IMR-90 (cell line): ENCODE measurements around the gene CD84. TPM values are rescaled to one million over a fixed set of nuclear protein-coding genes. Genes with fewer than 3 reads are reported as not detected.

Experiments used
- ATAC-seq: fragments of 200-7000 bp; cut with Tn5 transposase; 2 replicates; pipeline ENCODE4 v1.9.1; 2020; ENCODE audit warnings: low read depth, mild to moderate bottlenecking, moderate library complexity
- BruUV-seq: library from RNA; stranded (reverse); fragments of 400-500 nt; replicated peaks from 2 replicates; lab custom pipeline; 2021; lab: Mats Ljungman, UMichigan
- CTCF ChIA-PET: fragments of 300-600 bp; formaldehyde crosslinking; extraction: SDS; loops from one replicate; lab custom pipeline; 2021; ENCODE audit warnings: antibody characterized with exemption; lab: Yijun Ruan, JAX
- POLR2A ChIA-PET: fragments of 300-600 bp; sonication (Branson Sonifier 250); formaldehyde crosslinking; loops from one replicate; lab custom pipeline; 2022; ENCODE audit warnings: antibody characterized with exemption; ENCODE audit not compliant: unreplicated experiment; lab: Charles Lee
- DNase-seq: peaks from one replicate; pipeline ENCODE4 v3.0.0; 2013
- H2AFZ ChIP-seq: replicated peaks from 2 replicates; pipeline ENCODE3; 2013; ENCODE audit warnings: low read length, mild to moderate bottlenecking; ENCODE audit not compliant: poor library complexity
- H2AK5ac ChIP-seq: 2 replicates; pipeline ENCODE4 v1.6.1; 2013; ENCODE audit warnings: low read depth, low read length, inconsistent platforms
- H2AK9ac ChIP-seq: replicated peaks from 2 replicates; pipeline ENCODE3; 2013; ENCODE audit warnings: mild to moderate bottlenecking, low read depth, low read length, moderate library complexity; ENCODE audit not compliant: poor library complexity
- H2BK120ac ChIP-seq: 2 replicates; pipeline ENCODE4 v1.6.1; 2013; ENCODE audit warnings: low read depth, low read length, inconsistent platforms
- H2BK15ac ChIP-seq: 3 replicates; pipeline ENCODE4 v1.6.1; 2013; ENCODE audit warnings: low read depth, low read length, inconsistent platforms
- H2BK20ac ChIP-seq: 2 replicates; pipeline ENCODE4 v1.6.1; 2013; ENCODE audit warnings: low read depth, mild to moderate bottlenecking, inconsistent platforms, low read length, moderate library complexity
- H2BK5ac ChIP-seq: 2 replicates; pipeline ENCODE4 v1.6.1; 2013; ENCODE audit warnings: mild to moderate bottlenecking, low read depth, low read length, inconsistent platforms; ENCODE audit not compliant: poor library complexity, severe bottlenecking
- H3K14ac ChIP-seq: replicated peaks from 2 replicates; pipeline ENCODE4 v1.6.1; 2013; ENCODE audit warnings: low read depth, low read length, inconsistent platforms
- H3K18ac ChIP-seq: 2 replicates; pipeline ENCODE4 v1.6.1; 2013; ENCODE audit warnings: low read depth, low read length, control low read depth
- H3K23ac ChIP-seq: 2 replicates; pipeline ENCODE4 v1.6.1; 2013; ENCODE audit warnings: low read depth, low read length, inconsistent platforms
- H3K27ac ChIP-seq: 2 replicates; pipeline ENCODE4 v1.5.1; 2013; ENCODE audit warnings: mild to moderate bottlenecking, control low read depth, low read length; ENCODE audit not compliant: insufficient read depth
- H3K27me3 ChIP-seq: 2 replicates; pipeline ENCODE4 v1.6.1; 2013; ENCODE audit warnings: low read length; ENCODE audit not compliant: control insufficient read depth, insufficient read depth
- H3K36me3 ChIP-seq: 2 replicates; pipeline ENCODE4 v1.6.1; 2013; ENCODE audit warnings: low read length, mixed read lengths; ENCODE audit not compliant: control insufficient read depth, insufficient read depth
- H3K4ac ChIP-seq: 2 replicates; pipeline ENCODE4 v1.6.1; 2013; ENCODE audit warnings: low read depth, low read length, inconsistent platforms
- H3K4me1 ChIP-seq: 2 replicates; pipeline ENCODE4 v1.6.1; 2013; ENCODE audit warnings: low read length, mixed read lengths; ENCODE audit not compliant: control insufficient read depth, insufficient read depth
- H3K4me2 ChIP-seq: 2 replicates; pipeline ENCODE4 v1.6.1; 2013; ENCODE audit warnings: low read depth, mild to moderate bottlenecking, control low read depth, low read length, moderate library complexity
- H3K4me3 ChIP-seq: 2 replicates; pipeline ENCODE4 v1.5.1; 2013; ENCODE audit warnings: low read depth, mild to moderate bottlenecking, control low read depth, low read length, moderate library complexity; ENCODE audit not compliant: insufficient read depth
- H3K56ac ChIP-seq: 2 replicates; pipeline ENCODE4 v1.6.1; 2013; ENCODE audit warnings: low read length, inconsistent platforms; ENCODE audit not compliant: insufficient read depth; ENCODE audit errors: extremely low read depth
- H3K79me1 ChIP-seq, 2 experiments: 2 replicates each; pipeline ENCODE4 v1.6.1; 2013; ENCODE audit warnings: low read length in 2 of 2, inconsistent platforms in 1 of 2, low read depth in 1 of 2
- H3K9ac ChIP-seq: 2 replicates; pipeline ENCODE4 v1.6.1; 2013; ENCODE audit warnings: low read depth, low read length, control low read depth
- H3K9me1 ChIP-seq: 2 replicates; pipeline ENCODE4 v1.6.1; 2013; ENCODE audit warnings: low read length, inconsistent platforms; ENCODE audit not compliant: insufficient read depth
- H3K9me3 ChIP-seq: 2 replicates; pipeline ENCODE4 v1.6.1; 2013; ENCODE audit warnings: low read length; ENCODE audit not compliant: control insufficient read depth, insufficient read depth
- H4K20me1 ChIP-seq: 2 replicates; pipeline ENCODE4 v1.6.1; 2013; ENCODE audit warnings: low read length, inconsistent platforms; ENCODE audit not compliant: insufficient read depth
- H4K5ac ChIP-seq: 2 replicates; pipeline ENCODE4 v1.6.1; 2013; ENCODE audit warnings: mild to moderate bottlenecking, low read depth, low read length, control low read depth
- H4K8ac ChIP-seq, 2 experiments: 2 replicates each; pipeline ENCODE4 v1.6.1; 2013; ENCODE audit warnings: low read depth in 2 of 2, low read length in 2 of 2, control low read depth in 1 of 2, inconsistent platforms in 1 of 2
- H4K91ac ChIP-seq: 2 replicates; pipeline ENCODE4 v1.6.1; 2013; ENCODE audit warnings: low read depth, low read length, inconsistent platforms; ENCODE audit not compliant: insufficient read depth
- ELK1 ChIP-seq: fragments of 150-350 bp; IDR thresholded peaks from 2 replicates; pipeline ENCODE4 v1.6.1; 2016; ENCODE audit warnings: low read depth, mild to moderate bottlenecking, low read length, moderate library complexity, borderline replicate concordance
- FOS ChIP-seq: fragments of 150-350 bp; IDR thresholded peaks from 2 replicates; pipeline ENCODE4 v1.6.1; 2016; ENCODE audit warnings: low read depth, low read length
- MAFK ChIP-seq: IDR thresholded peaks from 2 replicates; pipeline ENCODE4 v1.6.1; 2012; ENCODE audit warnings: low read depth, low read length, improper control_type of control experiment
- MAZ ChIP-seq: IDR thresholded peaks from 2 replicates; pipeline ENCODE4 v1.6.1; 2012; ENCODE audit warnings: low read depth, mild to moderate bottlenecking, low read length, improper control_type of control experiment, moderate library complexity, borderline replicate concordance
- MXI1 ChIP-seq: IDR thresholded peaks from 2 replicates; pipeline ENCODE4 v1.6.1; 2012; ENCODE audit warnings: low read depth, mild to moderate bottlenecking, low read length, moderate library complexity, borderline replicate concordance
- RFX5 ChIP-seq: IDR thresholded peaks from 2 replicates; pipeline ENCODE4 v1.8.0; 2012; ENCODE audit warnings: low read depth, mild to moderate bottlenecking, low read length, moderate library complexity
- WGBS, 2 experiments: methylation state at CpG; one replicate each; pipeline versions ENCODE4 v1.1.5 to v1.1.7; 2013; ENCODE audit warnings: missing lambda C conversion rate in 2 of 2; ENCODE audit not compliant: insufficient read length in 1 of 2; ENCODE audit errors: extremely low coverage in 2 of 2; 5-methylcytosine and 5-hydroxymethylcytosine counted together
- dilution Hi-C: fragments of 300-500 bp; cut with HindIII; formaldehyde crosslinking; loops from one replicate; pipeline ENCODE4 v1.14.3; 2018; ENCODE audit warnings: low sequenced_read_pairs; ENCODE audit not compliant: unreplicated experiment
- in situ Hi-C: fragments of 300-500 bp; cut with MboI; formaldehyde crosslinking; loops from 3 replicates; pipeline ENCODE4 v1.14.3; 2019; ENCODE audit warnings: low sequenced_read_pairs, inconsistent platforms, mixed read lengths
- intact Hi-C: fragments of 100-400 bp; cut with micrococcal nuclease; formaldehyde crosslinking; loops from 2 replicates; pipeline ENCODE4 v1.10.0; 2022
- polyA plus RNA-seq, 3 experiments: library from polyadenylated mRNA; depleted of rRNA; stranded (reverse); fragments of >200 nt; gene quantifications; 2 replicates each; pipeline ENCODE4 v1.2.3, GENCODE V29; 2012; ENCODE audit warnings: low replicate concordance in 1 of 3
- total RNA-seq: library from RNA; depleted of rRNA; stranded (reverse); fragments of >200 nt; gene quantifications from 2 replicates; pipeline ENCODE4 v1.2.3, GENCODE V29; 2012

CD84 gene
- total and polyA plus RNA-seq, 2 of the 4 experiments (the other 2 are of a cell fraction), result not detected

GRCh38 chr1:160548183-160548582 is 31.1 kb downstream of the CD84 start:
- Histone ChIP-seq H3K9me3 (no peaks in the 10 kb centered on the region), H2AK9ac (no peak overlapping the region), H2AK5ac (no peak overlapping the region), H3K4me2 (no peak overlapping the region), H3K4me3 (no peak overlapping the region), H3K4ac (no peak overlapping the region), H4K91ac (no peak overlapping the region), H3K27me3 (no peaks in the 10 kb centered on the region), H2AFZ (no peak overlapping the region), H3K9ac (no peak overlapping the region), H3K79me1 (no peaks in the 10 kb centered on the region), H3K18ac (no peak overlapping the region), H3K23ac (no peak overlapping the region), H2BK15ac (no peak overlapping the region), H2BK5ac (no peak overlapping the region), H3K27ac (no peak overlapping the region), H3K9me1 (no peaks in the 10 kb centered on the region), H3K14ac (no peak overlapping the region), H2BK20ac (no peak overlapping the region), H4K5ac (no peak overlapping the region), H3K4me1 (no peaks in the 10 kb centered on the region), H3K36me3 (no peaks in the 10 kb centered on the region), H4K20me1 (no peaks in the 10 kb centered on the region), H4K8ac (no peak overlapping the region), H2BK120ac (no peak overlapping the region), H3K56ac (no peak overlapping the region)
- DNase-seq (no peak), ATAC-seq (no peak)
- WGBS, 2 experiments, result no CpG with 5 or more reads among the region's 3 CpGs
- CTCF ChIA-PET, result no interaction called here
- POLR2A ChIA-PET, result no interaction called here
- intact Hi-C loops (no loop called here), in situ Hi-C loops (no loop called here), dilution Hi-C loops (no loop called here)
- TF ChIP-seq FOS, result no peak
- TF ChIP-seq RFX5, result no peak
- no peak for TF ChIP-seq MAZ
- no peak for TF ChIP-seq MAFK
- no peak for TF ChIP-seq MXI1
- no peak for TF ChIP-seq ELK1
- no TSS peak for BruUV-seq
